Upper lobe of left lung (tissue), 6 donors: ENCODE measurements around the gene TTC7B. TPM values are rescaled to one million over a fixed set of nuclear protein-coding genes. Genes with fewer than 3 reads are reported as not detected.

Experiments
- ATAC-seq, 2 donors: fragments of 200-7000 bp; cut with Tn5 transposase; one replicate each; pipeline ENCODE4 v1.9.1; 2022; ENCODE audit warnings: mild to moderate bottlenecking in 2 of 2, moderate library complexity in 2 of 2; ENCODE audit not compliant: low FRiP score in 2 of 2
- DNase-seq, 2 donors: peaks; one replicate each; pipeline ENCODE4 v3.0.0-alpha.2; 2019 to 2020
- H3K27ac ChIP-seq, 4 donors: fragments of 200-600 bp; sonication (generic); one replicate each; pipeline ENCODE4 v1.5.1; 2016 to 2019
- H3K27me3 ChIP-seq, 4 donors: fragments of 200-600 bp; sonication (generic); one replicate each; pipeline ENCODE4 v1.5.1; 2017 to 2019
- H3K36me3 ChIP-seq, 4 donors: fragments of 200-600 bp; sonication (generic); one replicate each; pipeline ENCODE4 v1.5.1; 2016 to 2019
- H3K4me1 ChIP-seq, 4 donors: fragments of 200-600 bp; sonication (generic); one replicate each; pipeline ENCODE4 v1.5.1; 2018 to 2019
- H3K4me3 ChIP-seq, 4 donors: fragments of 200-600 bp; sonication (generic); one replicate each; pipeline ENCODE4 v1.5.1; 2017 to 2019; ENCODE audit warnings: mild to moderate bottlenecking in 2 of 4, moderate library complexity in 1 of 4
- H3K9me3 ChIP-seq, 4 donors: fragments of 200-600 bp; sonication (generic); one replicate each; pipeline ENCODE4 v1.5.1; 2018 to 2019
- EP300 ChIP-seq, 4 donors: sonication (generic); formaldehyde crosslinking; IDR thresholded peaks; one replicate each; pipeline ENCODE4 v1.5.1; 2017; ENCODE audit warnings: antibody characterized with exemption in 4 of 4, control low read depth in 2 of 4
- POLR2A ChIP-seq, 4 donors: fragments of 450-650 bp; IDR thresholded peaks; one replicate each; pipeline ENCODE4 v1.5.1; 2016 to 2017; ENCODE audit warnings: antibody characterized with exemption in 4 of 4, mild to moderate bottlenecking in 2 of 4
- POLR2AphosphoS5 ChIP-seq, 2 donors: sonication (generic); formaldehyde crosslinking; IDR thresholded peaks; one replicate each; pipeline ENCODE4 v1.5.1; 2017; ENCODE audit warnings: antibody characterized with exemption in 2 of 2
- WGBS, 2 donors: methylation state at CpG; one replicate each; pipeline ENCODE4 v1.1.5; 2017 to 2018; 5-methylcytosine and 5-hydroxymethylcytosine counted together
- total RNA-seq, 6 donors: library from RNA; depleted of rRNA in 4 of 6; stranded (reverse); fragments of >200 nt in 4 of 6; gene quantifications; one replicate each; pipeline versions ENCODE4 v1.1.0 to v1.2.1, GENCODE V29; 2016 to 2021
- TF ChIP-seq, protein P1 (sequence below), 6 experiments: fragments of 450-650 bp in 4 of 6; fragments of 200-600 bp in 2 of 6; sonication (generic) in 2 of 6; IDR thresholded peaks; one replicate each; pipeline ENCODE4 v1.5.1; 2016 to 2019; ENCODE audit warnings: antibody characterized with exemption in 6 of 6
- donor health status: DM: no; HTN: no; CAD: no; lungs with moderate emphysema.
- donor health status: DM: no; HTN: yes; CAD: no; lungs with severe emphysema.

The TTC7B gene
- total RNA-seq, 6 donors from 2014 or later, result 13.5 to 87.3 (median 37.5) TPM

DNA sequence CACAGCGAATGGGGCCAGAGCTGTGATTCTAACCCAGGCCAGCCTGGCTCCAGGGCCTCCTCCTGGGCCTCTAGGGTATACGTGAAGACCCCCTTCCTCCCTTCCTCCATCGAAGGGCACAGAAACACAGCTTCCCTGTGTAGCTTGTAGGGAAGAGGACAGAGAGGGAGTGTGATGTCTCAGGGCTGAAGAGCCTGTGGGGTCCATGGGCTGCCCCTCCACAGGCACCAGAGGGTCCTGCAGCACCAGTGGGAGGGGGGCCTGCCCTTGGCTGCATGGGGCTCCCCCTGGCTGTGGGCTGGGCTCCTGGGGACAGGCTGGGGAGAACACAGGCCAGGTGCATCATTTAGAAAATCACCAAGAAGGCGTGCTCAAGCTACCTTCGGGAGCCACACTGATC, 240.9 kb downstream of the TTC7B start:
- no peaks in the 10 kb centered on the region for H3K27me3 ChIP-seq
- 77 to 95% methylated on average over 5 of the region's 5 CpGs for WGBS, 2 donors
- H3K4me3 ChIP-seq, result no peak overlapping the region
- peaks cover 0 to 8% (median 0%) of the 10 kb centered on the region in 4 donors for H3K4me1 ChIP-seq
- TF ChIP-seq, protein P1, sequence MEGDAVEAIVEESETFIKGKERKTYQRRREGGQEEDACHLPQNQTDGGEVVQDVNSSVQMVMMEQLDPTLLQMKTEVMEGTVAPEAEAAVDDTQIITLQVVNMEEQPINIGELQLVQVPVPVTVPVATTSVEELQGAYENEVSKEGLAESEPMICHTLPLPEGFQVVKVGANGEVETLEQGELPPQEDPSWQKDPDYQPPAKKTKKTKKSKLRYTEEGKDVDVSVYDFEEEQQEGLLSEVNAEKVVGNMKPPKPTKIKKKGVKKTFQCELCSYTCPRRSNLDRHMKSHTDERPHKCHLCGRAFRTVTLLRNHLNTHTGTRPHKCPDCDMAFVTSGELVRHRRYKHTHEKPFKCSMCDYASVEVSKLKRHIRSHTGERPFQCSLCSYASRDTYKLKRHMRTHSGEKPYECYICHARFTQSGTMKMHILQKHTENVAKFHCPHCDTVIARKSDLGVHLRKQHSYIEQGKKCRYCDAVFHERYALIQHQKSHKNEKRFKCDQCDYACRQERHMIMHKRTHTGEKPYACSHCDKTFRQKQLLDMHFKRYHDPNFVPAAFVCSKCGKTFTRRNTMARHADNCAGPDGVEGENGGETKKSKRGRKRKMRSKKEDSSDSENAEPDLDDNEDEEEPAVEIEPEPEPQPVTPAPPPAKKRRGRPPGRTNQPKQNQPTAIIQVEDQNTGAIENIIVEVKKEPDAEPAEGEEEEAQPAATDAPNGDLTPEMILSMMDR (IDR thresholded peaks at IDR 0.05), result no peak
- TF ChIP-seq EP300 (IDR thresholded peaks at IDR 0.05) (no peak), POLR2A (IDR thresholded peaks at IDR 0.05) (no peak), POLR2AphosphoS5 (IDR thresholded peaks at IDR 0.05) (no peak)
- peaks cover 0 to 22% (median 7%) of the 10 kb centered on the region in 4 donors for H3K36me3 ChIP-seq
- no peak for DNase-seq
- H3K27ac ChIP-seq, result peak overlapping the region in 1 of 4 donors; percentile 4
- no peak for ATAC-seq
- no peaks in the 10 kb centered on the region for H3K9me3 ChIP-seq

DNA sequence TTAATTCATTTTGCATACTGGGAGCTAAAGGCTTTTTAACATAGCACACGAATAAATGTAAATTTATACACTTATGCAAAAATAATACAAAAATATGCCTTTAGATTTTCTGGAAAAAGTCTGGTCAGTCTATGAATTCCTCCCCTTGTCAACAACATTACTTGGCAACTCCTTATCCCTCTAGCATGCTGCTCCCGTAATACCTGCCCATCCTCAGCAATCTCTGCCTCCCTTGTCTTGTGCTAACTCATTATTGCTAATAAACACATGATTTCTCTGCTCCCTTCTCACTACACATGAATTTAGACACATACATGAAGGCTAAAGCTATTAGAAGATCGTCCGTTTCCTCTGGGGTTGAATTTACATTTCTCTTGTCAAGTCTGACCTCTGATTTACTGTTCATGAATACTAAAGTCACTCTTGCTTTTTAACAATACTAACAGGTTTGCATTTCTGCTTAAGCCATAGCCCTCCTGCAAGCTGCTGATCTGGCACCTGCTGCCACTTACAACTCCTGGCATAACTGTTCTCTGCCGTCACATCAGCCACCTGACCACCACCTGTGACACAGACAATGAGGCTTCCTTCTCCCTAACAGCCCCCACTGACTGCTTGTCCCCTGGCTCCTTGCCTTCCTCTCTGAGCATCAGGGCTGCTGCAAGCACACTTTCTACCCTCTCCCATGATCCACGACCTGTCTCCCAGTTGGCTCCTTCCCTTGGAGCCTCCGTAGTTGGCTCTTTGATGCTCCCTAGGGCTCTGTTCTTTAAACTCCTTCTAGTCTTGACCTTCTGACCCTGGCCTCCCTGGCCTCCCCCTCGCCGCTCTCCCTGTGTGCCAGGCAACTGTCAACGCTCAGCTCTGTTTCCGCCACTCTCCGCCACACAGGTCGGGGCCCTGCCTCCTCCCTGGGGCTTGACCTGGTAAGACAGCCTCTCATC, 241.8 kb downstream of the TTC7B start:
- H3K27ac ChIP-seq, result peak overlapping the region in 1 of 4 donors; percentile 4
- 76 to 78% methylated on average over 13 of the region's 13 CpGs for WGBS, 2 donors
- TF ChIP-seq, protein P1 (IDR thresholded peaks at IDR 0.05), result no peak
- TF ChIP-seq EP300 (IDR thresholded peaks at IDR 0.05) (no peak), POLR2A (IDR thresholded peaks at IDR 0.05) (no peak), POLR2AphosphoS5 (IDR thresholded peaks at IDR 0.05) (no peak)
- ATAC-seq, result no peak
- H3K4me3 ChIP-seq, result no peak overlapping the region
- H3K36me3 ChIP-seq, result peaks cover 0 to 22% (median 10%) of the 10 kb centered on the region in 4 donors
- H3K4me1 ChIP-seq, result peaks cover 0 to 8% (median 0%) of the 10 kb centered on the region in 4 donors
- DNase-seq, result peak in 1 of 2 donors; percentile 54
- H3K27me3 ChIP-seq, result no peaks in the 10 kb centered on the region
- no peaks in the 10 kb centered on the region for H3K9me3 ChIP-seq

DNA sequence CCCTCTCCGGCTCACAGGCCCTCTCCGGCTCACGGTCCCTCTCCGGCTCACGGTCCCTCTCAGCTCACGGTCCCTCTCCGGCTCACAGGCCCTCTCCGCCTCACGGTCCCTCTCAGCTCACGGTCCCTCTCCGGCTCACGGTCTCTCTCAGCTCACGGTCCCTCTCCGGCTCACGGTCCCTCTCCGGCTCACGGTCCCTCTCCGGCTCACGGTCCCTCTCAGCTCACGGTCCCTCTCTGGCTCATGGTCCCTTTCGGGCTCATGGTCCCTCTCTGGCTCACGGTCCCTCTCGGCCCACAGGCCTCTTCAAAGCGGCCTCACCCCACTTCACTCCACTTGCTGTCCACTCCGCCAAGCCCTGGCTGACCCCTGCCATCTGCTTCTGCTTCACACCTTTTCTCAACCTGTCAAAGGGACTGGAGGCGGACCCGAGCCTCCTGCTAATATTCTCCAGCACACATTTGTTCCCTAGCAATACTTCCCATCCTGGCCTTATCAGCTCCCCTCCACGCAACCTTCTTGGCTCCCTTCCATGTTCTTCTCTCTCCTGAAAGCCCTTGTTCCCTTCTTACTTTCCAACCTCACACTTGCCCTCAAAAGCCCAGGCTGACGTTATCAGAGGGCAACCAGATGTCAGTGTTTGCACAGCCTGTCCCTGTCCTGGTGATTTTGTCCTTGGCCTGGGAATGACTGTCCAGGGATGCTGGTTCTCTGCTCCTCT, 242.7 kb downstream of the TTC7B start:
- H3K9me3 ChIP-seq, result no peaks in the 10 kb centered on the region
- no peaks in the 10 kb centered on the region for H3K27me3 ChIP-seq
- peaks cover 0 to 8% (median 2%) of the 10 kb centered on the region in 4 donors for H3K4me1 ChIP-seq
- H3K4me3 ChIP-seq, result no peak overlapping the region
- peaks cover 0 to 22% (median 10%) of the 10 kb centered on the region in 4 donors for H3K36me3 ChIP-seq
- no peak for TF ChIP-seq POLR2AphosphoS5 (IDR thresholded peaks at IDR 0.05)
- TF ChIP-seq, protein P1 (IDR thresholded peaks at IDR 0.05), result no peak
- H3K27ac ChIP-seq, result no peak overlapping the region
- 89 to 93% methylated on average over 29 of the region's 29 CpGs for WGBS, 2 donors
- DNase-seq, result peak in 1 of 2 donors; percentile 52
- ATAC-seq, result no peak

DNA sequence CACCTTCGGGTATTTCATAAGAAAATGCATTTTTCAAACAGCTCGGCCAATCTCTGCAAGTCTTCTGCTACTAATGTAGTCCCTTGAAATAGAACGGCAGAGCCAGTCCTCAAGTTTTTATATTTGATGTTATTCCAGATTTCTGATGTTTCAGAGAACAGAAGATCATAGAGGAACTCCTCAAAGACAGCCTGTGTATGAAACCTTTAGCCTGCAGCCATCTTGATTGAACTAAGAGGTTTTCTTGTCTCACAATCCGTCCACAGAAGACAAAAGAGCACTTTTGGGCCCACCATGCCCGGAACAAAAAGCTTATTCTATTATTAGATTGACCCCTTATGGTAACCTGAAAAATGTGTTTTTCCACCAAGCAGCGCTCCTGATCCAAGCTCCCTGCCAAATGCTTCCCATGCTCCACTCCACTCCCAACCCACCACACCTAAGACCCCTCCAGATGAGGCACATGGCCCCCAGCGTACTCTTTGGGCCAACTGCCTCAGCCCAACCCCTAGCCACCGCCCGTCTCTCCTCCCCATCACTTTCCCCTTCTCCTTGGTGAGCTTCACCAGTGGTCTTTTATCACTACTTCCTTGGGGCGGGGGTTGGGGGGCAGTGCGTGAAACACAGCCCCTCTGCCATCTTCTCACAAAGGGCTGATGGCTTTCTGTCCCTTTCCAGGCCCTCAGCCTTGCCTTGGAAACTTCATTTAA, 243.6 kb downstream of the TTC7B start:
- ATAC-seq, result no peak
- 92 to 94% methylated on average over 11 of the region's 11 CpGs for WGBS, 2 donors
- no peak overlapping the region for H3K27ac ChIP-seq

More for the DNA sequence above, 243.6 kb downstream of the TTC7B start:
- Histone ChIP-seq H3K36me3 (peaks cover 0 to 17% (median 6%) of the 10 kb centered on the region in 4 donors), H3K9me3 (no peaks in the 10 kb centered on the region), H3K4me3 (no peak overlapping the region), H3K4me1 (peaks cover 0 to 8% (median 2%) of the 10 kb centered on the region in 4 donors), H3K27me3 (no peaks in the 10 kb centered on the region)
- DNase-seq, result no peak
- TF ChIP-seq POLR2A (IDR thresholded peaks at IDR 0.05) (no peak), EP300 (IDR thresholded peaks at IDR 0.05) (no peak), POLR2AphosphoS5 (IDR thresholded peaks at IDR 0.05) (no peak)
- TF ChIP-seq, protein P1 (IDR thresholded peaks at IDR 0.05), result no peak
